Activated naive CD8-positive, alpha-beta T cell treated with anti-CD3 and anti-CD28 coated beads, Interleukin-2, amount 50 U/mL, for 16 hours (primary cell): ENCODE measurements around the gene FAM107B.

ENCODE experiments used
- DNase-seq: peaks from one replicate; pipeline ENCODE4 v3.0.0-alpha.2; 2020; ENCODE audit warnings: low read depth, low spot score

FAM107B gene

DNA sequence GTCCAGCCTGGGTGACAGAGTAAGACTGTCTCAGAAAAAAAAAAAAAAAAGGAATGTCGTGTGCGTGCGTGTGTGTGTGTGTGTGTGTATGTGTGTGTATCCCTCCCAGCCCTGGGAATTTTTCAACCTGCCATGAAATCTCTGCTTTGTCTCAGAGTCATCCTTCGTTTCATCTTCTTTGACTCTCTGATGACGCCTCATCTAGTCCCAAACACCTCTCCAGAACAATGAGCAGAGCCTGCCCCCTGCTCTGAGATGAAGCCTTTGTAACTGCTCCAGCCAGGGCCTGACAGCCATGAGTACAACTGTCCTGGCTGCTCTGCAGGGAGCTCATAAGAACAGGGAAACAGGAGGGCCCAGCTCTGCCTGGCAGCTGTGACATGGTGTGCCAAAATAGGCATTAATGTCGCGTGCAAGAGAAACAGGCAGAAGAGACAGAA lies 149.5 kb downstream of the FAM107B start:
- DNase-seq: no peak

DNA sequence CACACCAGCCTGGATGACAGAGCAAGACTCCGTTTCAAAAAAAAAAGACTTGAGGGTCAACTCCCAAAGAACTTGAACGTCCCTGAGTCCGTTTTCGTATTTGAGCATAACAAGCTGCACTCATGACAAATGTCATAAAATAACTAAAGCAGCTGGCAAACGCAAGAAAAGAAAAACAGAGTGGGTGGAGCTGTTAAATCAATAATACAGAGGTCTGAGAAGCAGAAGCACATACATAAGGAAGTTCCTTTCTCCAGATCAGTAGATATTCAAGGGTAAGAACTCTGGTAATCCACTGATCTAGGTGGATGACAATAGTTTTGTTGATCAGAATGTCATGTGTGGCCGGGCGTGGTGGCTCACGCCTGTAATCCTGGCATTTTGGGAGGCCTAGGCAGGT lies 150.1 kb downstream of the FAM107B start:
- DNase-seq: no peak

DNA sequence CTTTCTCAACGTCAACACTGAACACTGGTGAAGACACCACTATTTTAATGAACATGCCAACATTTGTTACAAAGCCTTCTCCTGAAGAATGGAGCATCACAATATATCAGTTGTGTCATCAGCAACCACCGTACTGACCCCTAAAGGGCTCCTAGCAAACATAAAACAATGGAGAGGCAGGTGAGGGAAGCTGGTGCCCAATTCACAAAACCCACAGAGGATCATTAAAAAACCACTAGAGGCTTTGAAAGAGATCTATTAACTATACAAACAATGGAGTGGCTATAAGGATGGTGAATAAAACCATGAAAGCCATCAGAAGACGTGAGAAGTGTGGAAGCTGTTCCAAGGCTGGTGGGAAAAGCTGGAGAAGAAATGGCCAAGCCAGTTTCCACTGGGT lies 150.8 kb downstream of the FAM107B start:
- no peak for DNase-seq

DNA sequence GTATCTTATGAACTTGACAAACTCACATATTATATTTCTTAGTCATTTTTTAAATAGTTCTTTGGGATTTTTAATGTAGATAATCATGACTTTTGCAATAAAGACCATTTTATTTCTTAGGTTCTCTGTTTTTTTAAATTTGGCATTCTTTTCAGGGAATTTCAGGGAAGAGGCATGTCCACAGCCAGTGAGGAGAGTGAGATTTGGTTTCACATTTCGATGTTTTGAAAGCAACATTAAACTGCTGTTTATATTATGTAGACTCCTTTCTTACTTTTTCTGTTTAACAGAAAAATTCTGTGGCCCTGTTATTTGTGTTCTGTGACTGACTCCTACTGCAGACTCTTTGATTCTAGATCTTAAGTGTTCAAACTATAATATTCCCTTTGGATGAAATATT lies 153.7 kb downstream of the FAM107B start:
- DNase-seq: no peak

DNA sequence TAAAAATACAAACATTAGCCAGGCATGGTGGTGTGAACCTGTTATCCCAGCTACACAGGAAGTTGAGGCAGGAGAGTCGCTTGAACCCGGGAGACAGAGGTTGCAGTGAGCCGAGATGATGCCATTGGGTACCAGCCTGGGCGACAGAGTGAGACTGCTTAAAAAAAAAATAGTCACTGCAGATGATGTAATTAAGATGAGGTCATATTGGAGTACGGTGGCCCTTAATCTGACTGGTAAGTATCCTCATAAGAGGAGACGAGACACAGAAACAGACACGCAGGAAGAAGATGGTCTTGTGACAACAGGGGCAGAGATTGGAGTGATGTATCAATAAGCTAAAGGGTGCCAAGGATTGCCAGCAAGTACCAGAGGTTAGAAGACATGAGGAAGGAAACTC lies 156.0 kb downstream of the FAM107B start:
- no peak for DNase-seq

DNA sequence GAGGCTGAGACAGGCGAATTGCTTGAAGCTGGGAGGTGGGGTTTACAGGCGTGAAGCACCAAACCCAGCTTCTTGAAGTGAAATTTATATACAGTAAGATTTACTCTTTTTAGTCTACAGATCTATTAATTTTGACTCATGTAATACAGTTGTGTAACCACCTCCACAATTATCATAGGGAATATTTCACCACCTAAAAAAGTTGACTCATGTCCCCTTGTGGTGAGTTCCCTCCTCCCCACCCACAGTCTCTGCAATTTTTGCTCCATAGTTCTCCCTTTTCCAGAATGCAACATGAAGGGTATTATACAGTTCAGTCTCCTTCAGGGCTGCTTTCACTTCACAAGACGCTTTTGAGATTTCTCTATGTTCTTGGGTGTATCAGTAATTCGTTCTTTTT lies 156.8 kb downstream of the FAM107B start:
- DNase-seq: no peak

DNA sequence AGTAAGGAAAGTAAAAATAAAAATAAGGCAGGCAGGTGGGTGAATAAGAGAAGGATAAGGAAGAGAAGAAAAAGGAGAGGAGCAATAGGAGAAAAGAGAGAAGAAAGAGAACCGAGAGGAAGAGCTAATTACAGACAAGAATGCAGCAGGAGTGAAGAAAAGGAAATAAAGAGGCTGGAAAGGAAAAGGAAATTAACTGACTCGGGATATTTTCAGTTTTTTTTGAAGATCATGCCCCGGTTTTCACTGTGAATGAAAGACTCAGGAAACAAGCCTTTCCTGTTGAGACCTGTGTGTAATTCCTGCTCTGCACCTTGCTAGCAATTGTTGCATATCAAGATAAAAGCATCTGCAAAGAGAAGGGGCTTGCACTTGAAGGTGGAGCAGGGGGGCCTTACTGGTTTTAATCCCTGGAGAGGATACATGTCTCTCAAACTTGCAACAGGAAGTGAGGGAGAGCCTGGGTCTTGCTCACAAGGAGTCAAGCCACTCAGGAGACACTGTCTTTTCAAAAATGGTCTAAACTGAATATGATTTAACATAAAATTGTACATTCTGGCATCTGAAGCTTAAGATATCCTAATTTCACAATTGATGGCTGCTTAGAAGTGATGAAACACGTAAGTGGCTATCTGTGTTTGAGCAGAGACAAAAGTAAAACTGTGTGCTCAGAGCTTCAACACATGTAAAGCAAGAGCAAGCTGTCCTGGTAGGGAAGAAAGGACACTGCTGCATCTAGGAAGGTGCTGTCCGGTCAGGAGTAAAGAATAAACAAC lies 157.6 kb downstream of the FAM107B start:
- no peak for DNase-seq

DNA sequence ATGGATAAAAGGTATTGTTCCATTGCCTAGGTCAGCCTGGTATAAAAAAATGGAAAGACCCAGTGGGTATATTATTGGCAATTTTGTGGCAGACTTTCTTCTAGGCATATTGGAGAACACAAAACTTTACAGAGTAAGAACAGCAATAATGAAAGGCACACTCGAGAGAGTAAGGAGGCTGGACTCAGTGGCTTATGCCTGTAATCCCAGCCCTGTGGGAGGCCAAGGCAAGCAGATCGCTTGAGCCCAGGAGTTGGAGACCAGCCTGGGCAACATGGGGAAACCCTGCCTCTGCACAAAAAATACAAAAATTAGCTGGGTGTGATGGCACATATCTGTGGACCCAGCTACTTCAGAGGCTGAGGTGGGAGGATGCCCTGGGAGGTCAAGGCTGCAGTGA lies 158.2 kb downstream of the FAM107B start:
- no peak for DNase-seq

DNA sequence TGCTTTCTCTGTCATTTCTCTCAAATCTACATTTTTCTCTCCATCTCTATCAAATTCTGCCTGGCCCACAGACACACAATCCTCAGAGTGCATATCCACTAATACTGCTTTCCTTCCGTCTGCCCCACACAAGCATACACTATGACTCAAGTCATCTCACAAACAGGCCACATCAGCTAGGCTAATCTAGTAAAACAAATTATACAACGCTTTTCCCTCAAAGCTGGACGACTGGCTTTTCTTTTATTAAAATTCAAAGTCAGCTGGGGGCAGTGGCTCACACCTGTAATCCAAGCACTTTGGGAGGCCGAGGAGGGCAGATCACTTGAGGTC lies 161.1 kb downstream of the FAM107B start:
- no peak for DNase-seq

DNA sequence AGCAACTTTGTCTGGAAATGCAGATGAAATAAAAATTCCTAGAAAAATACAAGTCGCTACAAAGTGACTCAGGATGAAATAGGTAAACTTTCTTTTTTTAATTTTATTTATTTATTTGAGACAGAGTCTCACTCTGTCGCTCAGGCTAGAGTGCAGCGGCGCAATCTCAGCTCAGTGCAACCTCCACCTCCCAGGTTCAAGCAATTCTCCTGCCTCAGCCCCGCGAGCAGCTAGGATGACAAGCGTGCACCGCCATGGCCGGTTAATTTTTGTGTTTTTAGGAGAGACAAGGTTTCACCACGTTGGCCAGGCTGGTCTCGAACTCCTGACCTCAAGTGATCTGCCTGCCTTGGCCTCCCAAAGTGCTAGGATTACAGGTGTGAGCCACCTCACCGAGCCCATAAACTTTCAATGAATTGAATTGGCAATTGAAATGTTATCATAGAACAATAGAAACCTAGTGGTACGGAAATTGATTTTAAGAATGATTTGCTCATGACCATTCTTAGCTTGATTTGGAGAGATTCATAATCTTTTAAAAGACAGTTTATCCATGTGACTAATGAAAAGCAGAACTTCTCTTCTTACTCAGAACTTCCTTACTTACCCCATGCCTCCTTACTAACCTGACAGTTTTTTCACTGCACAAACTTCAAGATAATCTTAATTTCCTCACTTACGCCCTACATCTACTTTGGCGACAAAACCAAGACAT lies 161.7 kb downstream of the FAM107B start:
- no peak for DNase-seq

DNA sequence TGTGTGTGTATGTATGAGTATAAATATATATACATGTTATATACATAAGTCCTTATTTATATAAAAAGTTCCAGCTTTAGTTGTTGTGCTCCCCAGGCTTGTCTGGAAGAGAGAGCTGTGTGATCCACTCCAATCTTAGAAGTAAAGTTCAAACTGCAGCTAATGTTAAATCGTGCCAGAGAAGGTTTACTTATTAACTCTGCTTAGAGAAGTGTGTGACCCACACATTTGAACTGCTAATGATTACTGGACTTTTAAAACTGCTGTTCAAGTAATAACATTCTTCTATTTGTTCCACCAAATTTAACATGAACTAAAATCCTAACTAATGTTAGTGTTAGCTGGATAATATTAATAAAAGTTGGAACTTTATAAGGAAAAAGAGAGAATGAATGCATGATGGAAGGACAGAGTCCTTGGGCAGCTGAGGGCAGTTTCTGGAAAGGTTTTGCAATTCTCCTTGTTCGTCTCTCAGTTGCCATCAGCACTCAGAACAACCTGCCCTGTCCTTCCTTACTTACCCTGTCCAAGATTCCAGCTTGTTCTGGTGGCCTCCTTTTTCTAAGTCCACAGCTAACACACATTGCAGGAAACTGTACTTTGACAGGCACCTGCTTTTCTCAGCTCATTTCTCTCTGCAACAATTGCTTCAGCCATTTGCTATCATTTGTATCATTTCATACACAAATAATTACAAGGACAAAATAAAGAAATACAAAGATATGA lies 162.6 kb downstream of the FAM107B start:
- DNase-seq: no peak

DNA sequence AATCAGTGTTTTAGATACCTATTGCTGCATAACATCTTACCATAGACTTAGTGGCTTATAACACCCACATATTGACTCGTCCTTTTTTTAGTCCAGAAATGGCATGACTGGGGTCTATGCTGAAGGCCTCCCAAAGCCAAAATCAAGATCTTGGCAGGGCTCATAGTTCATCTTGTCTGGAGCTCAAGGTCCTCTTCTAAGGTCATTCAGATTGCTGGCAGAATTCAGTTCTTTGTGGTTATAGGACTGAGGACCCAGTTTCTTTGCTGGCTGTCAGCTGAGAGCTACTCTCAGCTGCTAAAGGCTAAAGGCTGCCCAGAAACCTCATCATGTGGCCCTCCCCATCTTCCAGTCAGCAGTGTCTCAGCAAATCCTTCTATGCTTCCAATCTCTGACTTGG lies 165.5 kb downstream of the FAM107B start:
- no peak for DNase-seq

DNA sequence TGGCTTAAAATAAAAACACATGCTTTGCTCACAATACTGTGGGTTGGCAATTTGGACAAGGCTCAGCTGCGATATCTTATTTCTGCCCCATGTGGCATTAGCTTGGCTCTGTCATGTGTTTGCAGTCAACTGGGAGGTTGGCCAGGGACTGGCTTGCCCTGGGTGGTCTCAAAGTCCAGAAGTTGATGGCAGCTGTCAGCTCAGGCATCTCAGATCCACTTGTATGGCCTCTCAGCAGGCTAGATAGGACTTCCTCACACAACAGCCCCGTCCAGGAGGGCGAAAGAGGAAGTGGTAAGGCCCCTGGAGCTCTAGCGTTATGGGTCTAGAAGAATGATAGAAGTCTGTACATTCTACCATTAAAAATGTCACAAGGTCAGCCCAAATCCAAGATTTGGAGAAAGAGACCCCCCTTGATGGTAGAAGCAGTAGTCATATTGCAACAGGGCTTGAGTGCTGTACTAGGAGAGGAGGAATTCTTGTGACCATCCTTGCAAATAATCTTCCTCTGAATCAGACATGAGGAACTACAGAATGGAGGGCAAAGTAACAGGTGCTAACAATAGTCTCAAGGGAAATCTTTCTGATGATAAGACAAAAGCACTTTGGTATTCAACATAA lies 166.2 kb downstream of the FAM107B start:
- no peak for DNase-seq

DNA sequence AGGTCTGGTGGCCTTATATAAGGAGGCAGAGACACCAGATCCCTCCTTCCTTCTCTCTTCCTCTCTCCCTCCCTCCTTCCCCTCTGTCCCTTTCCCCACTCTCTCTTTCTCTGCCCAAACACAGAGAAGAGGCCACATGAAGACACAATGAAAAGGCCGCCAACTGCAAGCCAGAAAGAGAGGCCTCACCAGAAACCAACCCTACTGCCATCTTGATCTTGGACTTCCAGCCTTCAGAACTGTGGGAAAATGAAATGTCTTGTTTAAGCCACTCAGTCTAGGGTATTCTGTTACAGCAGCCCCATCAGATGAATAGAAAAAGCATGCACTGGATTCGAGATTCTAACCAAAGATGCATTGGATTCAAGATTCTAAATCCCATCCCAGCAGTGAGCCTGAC lies 168.1 kb downstream of the FAM107B start:
- DNase-seq: no peak

DNA sequence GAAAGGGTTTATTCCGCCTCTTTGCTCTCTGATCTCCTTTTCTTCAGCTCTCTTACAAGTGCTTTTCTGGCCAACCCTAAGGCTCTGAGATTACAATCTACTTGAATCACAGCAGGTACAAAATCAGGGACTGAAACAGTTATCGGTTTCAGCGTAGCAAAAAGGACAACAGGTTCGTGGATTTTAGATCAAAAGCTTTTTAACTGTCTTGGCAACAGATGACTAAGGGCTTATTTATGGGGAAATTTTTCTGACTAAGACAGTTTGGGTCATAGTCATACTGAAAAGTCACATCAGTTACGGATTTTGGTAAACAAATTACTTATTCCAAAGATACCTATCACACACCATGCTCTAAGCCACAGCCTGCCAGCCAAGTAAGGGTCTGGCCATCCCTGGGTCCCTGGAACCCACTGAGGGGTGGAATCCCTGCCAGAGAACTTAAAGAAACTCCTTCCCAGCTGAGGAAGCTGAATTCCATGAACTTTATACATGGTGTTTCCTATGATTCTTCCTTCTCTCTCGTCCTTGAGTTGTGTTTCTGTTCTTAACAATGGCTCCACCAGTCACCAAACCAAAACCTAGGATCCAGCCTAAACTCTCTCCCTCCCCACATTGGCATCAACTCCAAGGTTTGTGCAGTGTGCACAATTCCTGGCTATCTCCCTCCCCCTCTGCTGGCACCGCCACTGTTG lies 169.3 kb downstream of the FAM107B start:
- DNase-seq: no peak

DNA sequence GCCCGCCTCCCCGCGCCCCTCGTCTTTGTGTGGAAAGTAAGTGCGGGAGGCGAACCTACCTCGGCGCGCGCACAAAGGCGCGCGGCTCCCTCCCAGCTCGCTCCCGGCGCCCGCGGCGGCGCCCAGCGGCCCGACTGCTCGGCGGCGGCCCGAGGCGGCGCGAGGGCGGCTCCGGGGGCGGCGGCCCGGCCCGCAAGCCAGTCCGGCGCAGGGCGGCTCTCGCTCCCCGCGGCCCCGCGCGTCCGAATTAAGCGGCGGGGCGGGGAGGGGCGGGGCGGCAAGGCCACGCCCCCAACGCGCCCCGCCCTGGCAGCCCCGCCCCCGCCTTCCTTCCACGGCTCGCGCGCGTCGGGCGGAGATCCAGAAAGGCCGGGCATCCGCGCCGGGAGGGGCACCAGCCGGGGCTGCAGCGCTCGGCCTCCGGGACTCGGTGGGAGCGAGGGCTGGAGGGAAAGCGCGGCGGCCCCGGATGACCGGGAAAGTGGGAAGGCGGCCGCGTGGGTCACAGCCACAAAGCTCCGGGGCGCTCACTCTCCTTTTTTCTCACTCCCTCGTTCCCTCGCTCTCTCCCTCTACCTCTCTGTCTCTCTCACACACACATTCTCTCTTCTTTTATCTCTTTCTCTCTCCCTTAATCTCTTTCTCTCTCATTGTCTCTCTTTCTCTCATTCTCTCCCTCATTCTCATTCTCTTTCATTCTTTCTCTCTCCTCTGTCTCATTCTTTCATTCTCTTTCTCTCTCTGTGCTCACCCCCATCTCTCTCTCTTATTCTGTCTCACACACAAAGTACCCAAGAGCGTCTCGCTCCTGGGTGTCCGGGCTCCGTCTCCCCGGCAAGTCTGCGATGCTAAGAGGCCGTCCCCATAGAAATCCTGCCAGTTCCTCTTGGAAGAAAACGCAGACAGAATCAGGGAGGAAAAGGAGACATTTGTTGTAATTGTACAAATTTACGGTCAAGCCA lies 170.2 kb downstream of the FAM107B start:
- DNase-seq: peak; percentile 28

DNA sequence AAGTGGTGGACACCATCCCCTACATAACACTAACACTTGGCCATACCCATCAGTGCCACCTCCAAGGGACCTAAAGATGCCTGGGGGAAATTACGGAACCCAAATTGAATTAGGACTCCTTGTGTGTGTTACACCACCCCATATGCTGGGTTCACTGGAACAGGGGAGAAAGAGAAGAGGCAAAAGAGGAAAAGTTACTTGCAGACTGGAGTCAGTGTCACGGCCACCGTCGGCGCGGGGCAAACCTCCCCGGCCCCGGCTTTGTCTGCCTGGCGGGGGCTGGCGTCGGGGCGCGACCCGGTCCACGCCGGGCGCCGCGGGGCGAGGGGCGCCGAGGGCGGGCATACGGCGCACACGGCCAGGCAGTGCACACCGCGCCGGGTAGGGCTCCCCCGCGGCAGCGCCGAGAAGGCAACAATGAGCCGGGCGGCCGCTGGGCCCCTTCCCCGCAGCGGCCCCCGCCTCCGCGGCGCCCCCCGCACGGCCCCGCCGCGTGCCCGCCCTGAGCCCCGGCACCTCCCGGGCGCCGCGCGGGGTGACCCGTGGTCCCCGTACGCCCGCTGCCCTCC lies 171.1 kb downstream of the FAM107B start:
- no peak for DNase-seq

DNA sequence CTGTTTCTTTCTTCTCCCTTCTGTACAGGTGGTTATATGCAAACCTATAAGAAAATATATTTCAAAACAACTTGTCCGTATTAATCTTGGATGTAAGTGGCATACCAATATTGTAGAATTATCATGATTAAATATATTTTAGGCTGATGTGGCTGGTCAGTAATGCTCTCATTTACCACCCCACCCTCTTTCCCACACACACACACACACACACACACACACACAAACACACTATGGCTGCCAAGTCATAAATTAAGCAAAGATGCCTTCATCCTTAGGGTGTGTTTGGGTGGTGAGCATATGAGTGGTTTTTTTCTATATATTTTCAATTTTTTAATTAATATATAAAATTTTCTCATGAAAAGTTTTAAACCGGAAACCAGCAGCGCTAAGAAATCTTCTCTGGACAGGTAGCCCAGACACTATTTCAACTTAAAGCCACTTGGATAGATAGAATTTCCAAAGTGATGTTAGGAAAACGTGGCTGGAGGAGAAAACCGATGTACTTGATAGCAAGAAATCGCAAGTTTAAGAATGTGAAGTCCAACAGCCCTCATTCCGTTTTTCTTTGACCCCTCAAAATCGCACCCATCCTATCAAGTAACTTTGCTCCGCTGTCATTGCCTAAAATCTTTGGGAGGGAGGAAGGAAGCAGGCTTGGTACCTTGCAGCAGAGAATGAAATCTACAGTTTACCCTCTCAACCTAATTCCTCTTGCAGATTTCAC lies 171.7 kb downstream of the FAM107B start:
- no peak for DNase-seq
